Mammary epithelial cell (primary cell): Measurements from ENCODE around the gene DNAJC28.
A peak's percentile ranks its signal among the peaks of the same experiment; 100 is the strongest.

ENCODE experiments used
- EZH2 ChIP-seq: IDR thresholded peaks from 2 replicates; pipeline ENCODE4 v1.6.1; 2012; ENCODE audit warnings: low read length, inconsistent platforms, borderline replicate concordance
- TF ChIP-seq, protein P1 (sequence below), 2 donors: IDR thresholded peaks in 1 of 2; conservative IDR thresholded peaks in 1 of 2; 2 replicates each; pipeline ENCODE4 v1.5.1; 2011 to 2012; ENCODE audit warnings: inconsistent platforms in 2 of 2, low read length in 2 of 2, mild to moderate bottlenecking in 2 of 2, control low read depth in 1 of 2, low read depth in 1 of 2; ENCODE audit not compliant: insufficient read depth in 1 of 2; ENCODE audit errors: extremely low read depth in 1 of 2

DNA sequence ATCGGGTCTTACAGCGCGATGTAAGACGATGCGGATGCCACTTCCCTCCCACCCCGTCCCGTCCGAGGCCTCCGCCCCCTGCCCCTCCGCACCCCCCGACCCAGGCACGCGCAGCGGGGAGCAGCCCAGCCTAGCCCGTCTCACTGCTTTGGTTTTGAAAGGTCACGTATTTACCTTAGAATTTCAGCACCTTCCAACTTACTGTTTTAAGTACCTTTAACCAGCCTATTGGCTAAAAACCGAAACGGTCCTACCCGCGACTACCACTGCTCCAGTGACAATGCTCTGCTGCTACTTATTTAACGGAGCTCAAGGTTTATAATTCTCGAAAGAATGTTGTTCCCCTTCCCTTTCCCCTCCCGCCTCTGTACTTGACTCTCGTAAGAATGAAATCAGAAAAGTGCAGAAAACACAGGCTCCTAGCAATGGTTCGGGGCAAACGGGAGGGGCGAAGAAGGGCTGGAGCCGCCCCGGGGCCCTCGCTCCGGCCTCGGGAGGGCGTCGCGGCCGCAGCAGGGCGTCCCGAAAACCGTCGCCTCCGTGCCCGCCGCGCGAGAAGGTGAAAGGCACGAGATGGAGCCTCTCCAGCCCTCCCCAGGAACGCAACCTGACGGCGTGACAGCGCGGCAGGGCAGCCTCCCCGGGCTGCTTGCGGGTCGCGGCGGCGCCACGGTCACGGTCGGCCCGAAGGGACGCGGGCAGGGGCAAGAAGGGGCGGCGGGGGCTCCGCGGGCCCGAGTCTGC is 12.4 kb downstream of the DNAJC28 start:
- TF ChIP-seq, protein P1, sequence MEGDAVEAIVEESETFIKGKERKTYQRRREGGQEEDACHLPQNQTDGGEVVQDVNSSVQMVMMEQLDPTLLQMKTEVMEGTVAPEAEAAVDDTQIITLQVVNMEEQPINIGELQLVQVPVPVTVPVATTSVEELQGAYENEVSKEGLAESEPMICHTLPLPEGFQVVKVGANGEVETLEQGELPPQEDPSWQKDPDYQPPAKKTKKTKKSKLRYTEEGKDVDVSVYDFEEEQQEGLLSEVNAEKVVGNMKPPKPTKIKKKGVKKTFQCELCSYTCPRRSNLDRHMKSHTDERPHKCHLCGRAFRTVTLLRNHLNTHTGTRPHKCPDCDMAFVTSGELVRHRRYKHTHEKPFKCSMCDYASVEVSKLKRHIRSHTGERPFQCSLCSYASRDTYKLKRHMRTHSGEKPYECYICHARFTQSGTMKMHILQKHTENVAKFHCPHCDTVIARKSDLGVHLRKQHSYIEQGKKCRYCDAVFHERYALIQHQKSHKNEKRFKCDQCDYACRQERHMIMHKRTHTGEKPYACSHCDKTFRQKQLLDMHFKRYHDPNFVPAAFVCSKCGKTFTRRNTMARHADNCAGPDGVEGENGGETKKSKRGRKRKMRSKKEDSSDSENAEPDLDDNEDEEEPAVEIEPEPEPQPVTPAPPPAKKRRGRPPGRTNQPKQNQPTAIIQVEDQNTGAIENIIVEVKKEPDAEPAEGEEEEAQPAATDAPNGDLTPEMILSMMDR (conservative IDR thresholded peaks at IDR 0.05 in 1 of 2, IDR thresholded peaks at IDR 0.05 in 1 of 2; ENCODE audit: extremely low read depth in 1 of 2, insufficient read depth in 1 of 2, low read depth in 1 of 2, low read length in 2 of 2) = peak in 1 of 2 donors; percentile 25
- TF ChIP-seq EZH2 = no peak
